Nephron (organoid): ENCODE data around the gene TBX20.
A peak's percentile ranks its signal among the peaks of the same experiment; 100 is the strongest.

Source experiments
- H3K27ac Mint-ChIP-seq, 3 experiments: 2 replicates each; pipeline ENCODE4 v1.8.0; 2020; ENCODE audit warnings: mixed read lengths in 3 of 3, mild to moderate bottlenecking in 2 of 3, moderate library complexity in 1 of 3
- H3K27me3 Mint-ChIP-seq: 2 replicates; pipeline ENCODE4 v1.8.0; 2021; ENCODE audit warnings: low read depth, mild to moderate bottlenecking, moderate library complexity, mixed read lengths
- H3K36me3 Mint-ChIP-seq: 2 replicates; pipeline ENCODE4 v1.8.0; 2020; ENCODE audit warnings: low read depth, mixed read lengths
- H3K4me1 Mint-ChIP-seq: 2 replicates; pipeline ENCODE4 v1.8.0; 2020; ENCODE audit warnings: mixed read lengths
- H3K4me3 Mint-ChIP-seq, 3 experiments: 2 replicates each; pipeline ENCODE4 v1.8.0; 2020; ENCODE audit warnings: mild to moderate bottlenecking in 3 of 3, mixed read lengths in 3 of 3, moderate library complexity in 2 of 3
- H3K9me3 Mint-ChIP-seq: 2 replicates; pipeline ENCODE4 v1.8.0; 2020; ENCODE audit warnings: mixed read lengths
- TF ChIP-seq, protein P1 (sequence below), 3 experiments: fragments of 200-600 bp; sonication (generic); IDR thresholded peaks; one replicate each; pipeline ENCODE4 v1.5.0; 2021; ENCODE audit warnings: antibody characterized with exemption in 3 of 3; ENCODE audit not compliant: unreplicated experiment in 3 of 3

The TBX20 gene

DNA sequence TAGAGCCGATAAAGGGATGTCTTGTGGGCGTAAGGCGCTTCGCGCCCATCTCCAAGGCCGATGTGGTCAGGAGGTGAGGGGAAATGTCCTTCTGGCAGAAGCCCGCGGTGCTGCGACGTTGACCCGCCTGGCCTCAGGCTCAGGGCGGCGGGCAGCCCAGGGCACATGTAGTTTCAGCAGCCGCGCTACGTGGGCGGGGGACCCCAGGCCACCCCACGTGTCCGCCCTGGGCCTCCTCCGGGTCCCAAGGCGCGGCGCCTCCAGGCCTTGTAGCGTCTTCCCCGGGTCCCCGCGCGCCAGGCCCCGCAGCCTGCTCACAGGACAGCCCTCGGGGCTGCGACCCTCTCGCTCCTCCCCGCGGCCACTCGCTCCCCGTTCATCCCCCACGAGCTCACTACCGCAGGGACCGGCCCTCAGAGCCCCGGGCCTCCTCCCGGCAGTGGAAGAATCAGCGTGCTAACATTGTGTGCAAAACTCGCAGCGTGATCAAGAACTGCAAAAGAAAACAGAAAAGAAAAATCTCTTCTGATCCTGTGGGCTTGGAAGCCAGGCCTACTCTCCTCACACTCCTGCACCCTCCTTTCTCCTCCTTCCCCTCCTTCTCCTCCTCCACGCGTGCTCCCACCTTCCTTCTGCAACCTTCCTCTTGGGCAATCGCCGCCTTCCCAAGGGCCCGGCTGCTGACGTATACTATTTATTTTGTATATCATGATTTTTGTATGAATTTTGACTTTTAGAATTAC, 4.4 kb upstream of the TBX20 start:
- TF ChIP-seq, protein P1, sequence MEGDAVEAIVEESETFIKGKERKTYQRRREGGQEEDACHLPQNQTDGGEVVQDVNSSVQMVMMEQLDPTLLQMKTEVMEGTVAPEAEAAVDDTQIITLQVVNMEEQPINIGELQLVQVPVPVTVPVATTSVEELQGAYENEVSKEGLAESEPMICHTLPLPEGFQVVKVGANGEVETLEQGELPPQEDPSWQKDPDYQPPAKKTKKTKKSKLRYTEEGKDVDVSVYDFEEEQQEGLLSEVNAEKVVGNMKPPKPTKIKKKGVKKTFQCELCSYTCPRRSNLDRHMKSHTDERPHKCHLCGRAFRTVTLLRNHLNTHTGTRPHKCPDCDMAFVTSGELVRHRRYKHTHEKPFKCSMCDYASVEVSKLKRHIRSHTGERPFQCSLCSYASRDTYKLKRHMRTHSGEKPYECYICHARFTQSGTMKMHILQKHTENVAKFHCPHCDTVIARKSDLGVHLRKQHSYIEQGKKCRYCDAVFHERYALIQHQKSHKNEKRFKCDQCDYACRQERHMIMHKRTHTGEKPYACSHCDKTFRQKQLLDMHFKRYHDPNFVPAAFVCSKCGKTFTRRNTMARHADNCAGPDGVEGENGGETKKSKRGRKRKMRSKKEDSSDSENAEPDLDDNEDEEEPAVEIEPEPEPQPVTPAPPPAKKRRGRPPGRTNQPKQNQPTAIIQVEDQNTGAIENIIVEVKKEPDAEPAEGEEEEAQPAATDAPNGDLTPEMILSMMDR (IDR thresholded peaks at IDR 0.05; ENCODE audit: unreplicated experiment in 3 of 3): no peak
- Mint-ChIP-seq H3K27ac (no peak overlapping the region), H3K36me3 (no peaks in the 10 kb centered on the region), H3K4me3 (peak overlapping the region in 2 of 3 experiments; percentile 65 to 68), H3K4me1 (peaks cover 10% of the 10 kb centered on the region), H3K27me3 (peaks cover 99% of the 10 kb centered on the region), H3K9me3 (no peaks in the 10 kb centered on the region)

DNA sequence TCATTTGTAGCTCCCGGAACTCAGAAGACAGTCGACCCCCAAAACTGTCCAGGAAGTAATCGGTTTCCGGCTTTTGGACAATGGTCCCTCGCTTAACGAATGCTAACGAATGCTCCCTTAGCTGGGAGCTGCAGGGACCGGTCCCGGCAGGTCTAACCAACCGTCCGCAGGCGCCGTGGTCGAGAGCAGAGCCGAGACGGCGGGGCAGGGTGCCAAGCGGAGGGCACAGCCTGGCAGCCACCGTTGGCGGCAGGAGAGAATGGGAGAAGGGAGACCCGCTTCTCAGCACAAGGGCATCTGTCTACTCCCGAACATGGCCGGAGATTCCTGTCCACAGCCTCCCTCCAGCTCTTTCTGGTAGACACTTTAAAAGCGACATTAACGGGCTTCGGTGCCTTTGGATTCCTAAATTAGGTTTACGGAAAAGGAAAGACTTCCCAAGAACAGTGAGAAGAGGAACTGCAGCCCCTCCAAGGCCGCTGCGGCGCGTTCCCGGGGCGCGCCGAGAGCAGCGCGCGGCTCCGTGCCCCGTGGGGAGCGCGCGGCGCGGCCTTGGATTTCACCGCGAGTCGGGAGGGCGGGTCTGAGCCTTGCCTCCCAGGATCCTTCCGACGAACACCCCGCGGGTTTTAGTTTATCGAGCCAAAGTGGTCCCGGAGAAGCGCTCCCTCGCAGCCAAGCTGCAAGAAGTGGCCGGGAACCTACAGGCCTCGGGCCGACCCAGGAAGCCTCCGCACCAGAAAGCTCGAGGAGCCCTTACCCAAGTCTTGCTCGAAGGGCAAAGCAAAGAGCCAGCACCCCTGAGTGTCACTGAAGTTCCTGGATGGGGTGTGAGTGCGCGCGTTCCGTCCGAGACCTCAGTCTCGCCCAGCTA, 3.6 kb upstream of the TBX20 start:
- TF ChIP-seq, protein P1 (IDR thresholded peaks at IDR 0.05; ENCODE audit: unreplicated experiment in 3 of 3): no peak

DNA sequence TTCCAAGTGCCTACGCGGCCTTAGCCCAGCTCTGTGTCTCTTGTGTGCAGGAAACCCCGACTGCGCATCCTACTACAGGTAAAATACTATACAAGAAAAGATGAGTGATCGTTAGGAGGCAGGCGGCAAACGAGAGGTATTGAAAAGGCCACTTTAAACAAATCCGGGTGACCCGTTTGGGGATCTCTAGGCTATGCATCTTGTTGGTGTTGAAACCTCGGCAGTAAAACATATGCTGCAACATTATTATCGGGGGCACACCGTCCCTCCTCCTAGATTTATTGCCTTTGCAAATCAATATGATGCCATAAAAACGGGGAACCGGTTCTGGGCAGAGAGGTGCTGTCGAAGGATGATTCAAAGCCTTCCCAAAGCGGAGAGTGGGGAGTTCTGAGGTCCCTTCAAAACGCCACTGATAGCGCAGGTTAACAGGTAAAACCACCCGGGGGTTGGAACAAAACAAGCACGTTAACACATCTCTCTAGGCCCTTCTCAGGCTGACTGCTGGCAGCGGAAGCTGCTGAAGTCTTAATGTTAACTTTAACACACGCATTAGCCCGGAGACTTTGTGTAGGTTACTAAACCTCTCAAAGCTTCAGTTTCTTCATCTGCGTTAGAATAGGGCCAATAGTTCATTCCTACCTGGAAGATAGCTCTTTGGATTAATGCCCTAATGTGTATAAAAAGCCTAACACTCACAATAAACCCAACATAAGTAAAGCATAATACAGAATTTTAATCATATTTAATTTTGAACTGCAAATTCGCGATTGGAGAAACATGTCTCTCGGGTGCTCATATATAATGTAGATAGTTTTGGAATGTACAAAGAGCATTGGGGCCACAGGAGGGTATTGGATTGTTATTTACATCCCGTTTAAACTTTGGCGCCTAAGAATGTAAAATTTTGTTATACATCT, 2.6 kb upstream of the TBX20 start:
- Mint-ChIP-seq H3K27ac (no peak overlapping the region), H3K4me1 (peaks cover 10% of the 10 kb centered on the region), H3K36me3 (no peaks in the 10 kb centered on the region), H3K27me3 (peaks cover 99% of the 10 kb centered on the region), H3K4me3 (peak overlapping the region in 2 of 3 experiments; percentile 13 to 17), H3K9me3 (no peaks in the 10 kb centered on the region)
- TF ChIP-seq, protein P1 (IDR thresholded peaks at IDR 0.05; ENCODE audit: unreplicated experiment in 3 of 3): no peak

More for the DNA sequence above, 3.6 kb upstream of the TBX20 start:
- Mint-ChIP-seq H3K36me3 (no peaks in the 10 kb centered on the region), H3K27ac (no peak overlapping the region), H3K27me3 (peaks cover 99% of the 10 kb centered on the region), H3K4me3 (peak overlapping the region; percentile 47 to 69 (median 55)), H3K4me1 (peaks cover 10% of the 10 kb centered on the region), H3K9me3 (no peaks in the 10 kb centered on the region)

DNA sequence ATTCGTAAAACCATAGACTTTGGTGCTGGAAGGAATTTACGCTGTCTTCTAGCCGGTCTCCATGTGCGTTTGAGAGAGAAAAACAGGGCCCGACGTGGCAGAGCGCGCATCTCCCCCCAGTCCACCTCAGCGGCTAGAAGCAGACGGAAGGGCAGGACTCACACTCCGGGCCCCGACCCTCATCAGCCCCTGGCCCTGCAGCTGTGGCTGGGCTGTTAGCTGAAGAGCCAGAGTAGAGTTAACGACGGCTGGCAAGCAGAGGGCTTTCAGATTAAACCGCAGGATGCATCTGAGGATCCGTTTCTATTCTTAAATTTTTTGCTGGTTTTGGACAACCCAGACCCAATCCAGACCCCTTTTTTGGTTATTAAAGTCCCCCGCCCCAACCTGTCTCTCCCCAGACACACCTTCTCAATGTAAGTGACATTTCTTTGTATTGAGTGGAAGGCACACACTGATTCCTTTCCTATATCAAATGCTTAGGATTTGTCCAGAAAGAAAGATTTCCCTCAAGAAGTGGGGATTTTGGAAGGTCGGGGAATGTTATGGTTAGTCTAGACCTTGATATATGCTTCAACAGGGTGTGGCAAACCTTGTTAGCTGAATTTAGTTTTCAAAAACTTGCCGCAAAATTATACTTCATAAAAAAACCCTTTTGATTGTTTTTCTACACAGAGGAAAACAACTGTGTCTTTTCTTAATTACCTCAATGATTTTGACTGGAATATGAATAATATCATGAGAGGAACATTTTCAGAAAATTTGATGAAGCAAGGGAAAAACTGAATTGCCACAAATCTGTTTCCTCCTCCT, 1.7 kb upstream of the TBX20 start:
- Mint-ChIP-seq H3K27ac (no peak overlapping the region), H3K4me3 (peak overlapping the region in 2 of 3 experiments; percentile 39 to 40), H3K9me3 (no peaks in the 10 kb centered on the region), H3K4me1 (peaks cover 10% of the 10 kb centered on the region), H3K27me3 (peaks cover 99% of the 10 kb centered on the region), H3K36me3 (no peaks in the 10 kb centered on the region)
- TF ChIP-seq, protein P1 (IDR thresholded peaks at IDR 0.05; ENCODE audit: unreplicated experiment in 3 of 3): no peak
